DMS153 treated with DMSO at 0.1 percent for 48 hours (cell line): ENCODE data around the gene PPP1R12B.
"Not testable (repeated sequence)": the region's sequence is repeated elsewhere in the genome, so short reads cannot be mapped to it uniquely, and the experiment has no call there.

Source experiments
- DNase-seq: peaks from one replicate; lab custom pipeline; 2025; ENCODE audit not compliant: unreplicated experiment; lab: John Stamatoyannopoulos, UW

Gene PPP1R12B

GRCh38 chr1:202551683-202552082 lies 203.2 kb downstream of the PPP1R12B start:
- no peak for DNase-seq

- DNase-seq: not testable (repeated sequence)
Observed at GRCh38 chr1:202552615-202553014, 204.1 kb downstream of the PPP1R12B start.

- not testable (repeated sequence) for DNase-seq
Observed at GRCh38 chr1:202553078-202553477, 204.6 kb downstream of the PPP1R12B start.

- no peak for DNase-seq
Observed at GRCh38 chr1:202553560-202554038, 205.1 kb downstream of the PPP1R12B start.

GRCh38 chr1:202554619-202555018 lies 206.1 kb downstream of the PPP1R12B start:
- DNase-seq: not testable (repeated sequence)

GRCh38 chr1:202556037-202556436 lies 207.5 kb downstream of the PPP1R12B start:
- DNase-seq: not testable (repeated sequence)

GRCh38 chr1:202557662-202558061 lies 209.2 kb downstream of the PPP1R12B start:
- not testable (repeated sequence) for DNase-seq

GRCh38 chr1:202561240-202561639 lies 212.7 kb downstream of the PPP1R12B start:
- no peak for DNase-seq

- DNase-seq: no peak
Observed at GRCh38 chr1:202561726-202562443, 213.4 kb downstream of the PPP1R12B start.

GRCh38 chr1:202562444-202563060 lies 214.1 kb downstream of the PPP1R12B start:
- DNase-seq: no peak

GRCh38 chr1:202563818-202564217 lies 215.3 kb downstream of the PPP1R12B start:
- DNase-seq: no peak

- DNase-seq: no peak
Observed at GRCh38 chr1:202564958-202565495, 216.5 kb downstream of the PPP1R12B start.

GRCh38 chr1:202565890-202566602 lies 217.5 kb downstream of the PPP1R12B start:
- no peak for DNase-seq

- DNase-seq: no peak
Observed at GRCh38 chr1:202567738-202568137, 219.2 kb downstream of the PPP1R12B start.

GRCh38 chr1:202568410-202568809 lies 219.9 kb downstream of the PPP1R12B start:
- no peak for DNase-seq

- DNase-seq: no peak
Observed at GRCh38 chr1:202568826-202569225, 220.3 kb downstream of the PPP1R12B start.

GRCh38 chr1:202569393-202570322 lies 221.2 kb downstream of the PPP1R12B start:
- DNase-seq: no peak

- peak; percentile 19 for DNase-seq
Observed at GRCh38 chr1:202571719-202572339, 223.3 kb downstream of the PPP1R12B start.

GRCh38 chr1:202572867-202573266 lies 224.4 kb downstream of the PPP1R12B start:
- no peak for DNase-seq
